Stimulated activated naive CD4-positive, alpha-beta T cell treated with Interleukin-2 at 50 U/mL for 16 hours (primary cell): ENCODE data around the gene NBEA.

Experiments
- DNase-seq: peaks from one replicate; lab custom pipeline; 2025; lab: John Stamatoyannopoulos, UW

Gene NBEA

DNA sequence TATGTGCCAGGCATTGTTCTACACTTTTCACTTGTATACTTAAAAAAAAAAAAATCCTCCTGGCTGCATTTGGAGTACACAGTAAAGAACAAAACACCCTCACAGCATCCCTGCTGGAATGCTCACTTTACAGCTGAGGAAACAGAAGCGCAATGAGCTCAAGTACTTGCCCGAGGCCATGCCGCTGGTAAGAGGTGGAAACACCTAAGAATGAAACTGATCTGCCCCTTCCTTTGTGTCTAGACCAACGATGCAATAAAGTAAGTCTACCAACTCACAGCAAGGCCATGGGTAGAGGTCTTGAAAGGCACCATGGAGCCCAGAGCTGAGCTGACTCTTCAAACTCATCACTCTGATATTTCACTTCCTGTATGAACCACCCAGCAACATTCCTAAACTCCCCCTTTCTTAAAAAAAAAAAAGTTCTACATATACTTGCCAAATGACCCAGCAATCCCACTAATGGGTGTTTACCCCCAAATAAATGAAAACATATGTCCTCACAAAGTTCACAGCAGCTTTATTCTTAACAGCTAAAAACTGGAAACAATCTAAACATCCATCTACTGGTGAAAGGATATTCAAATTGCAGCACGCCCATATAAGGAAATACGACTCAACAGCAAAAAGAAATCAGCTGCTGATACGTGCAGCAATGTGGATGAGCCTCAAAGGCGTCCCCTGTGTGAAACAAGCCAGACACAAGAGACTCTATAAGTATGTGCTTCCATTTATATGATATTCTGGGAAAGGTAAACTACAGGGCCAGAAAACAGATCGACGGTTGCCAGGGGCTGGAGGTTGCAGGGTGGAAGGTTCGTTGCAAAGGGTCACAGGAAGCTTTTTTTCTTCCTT is 771.1 kb downstream of the NBEA start:
- no peak for DNase-seq

- DNase-seq: no peak
Observed at GRCh38 chr13:35714121-35714520, 772.1 kb downstream of the NBEA start.

DNA sequence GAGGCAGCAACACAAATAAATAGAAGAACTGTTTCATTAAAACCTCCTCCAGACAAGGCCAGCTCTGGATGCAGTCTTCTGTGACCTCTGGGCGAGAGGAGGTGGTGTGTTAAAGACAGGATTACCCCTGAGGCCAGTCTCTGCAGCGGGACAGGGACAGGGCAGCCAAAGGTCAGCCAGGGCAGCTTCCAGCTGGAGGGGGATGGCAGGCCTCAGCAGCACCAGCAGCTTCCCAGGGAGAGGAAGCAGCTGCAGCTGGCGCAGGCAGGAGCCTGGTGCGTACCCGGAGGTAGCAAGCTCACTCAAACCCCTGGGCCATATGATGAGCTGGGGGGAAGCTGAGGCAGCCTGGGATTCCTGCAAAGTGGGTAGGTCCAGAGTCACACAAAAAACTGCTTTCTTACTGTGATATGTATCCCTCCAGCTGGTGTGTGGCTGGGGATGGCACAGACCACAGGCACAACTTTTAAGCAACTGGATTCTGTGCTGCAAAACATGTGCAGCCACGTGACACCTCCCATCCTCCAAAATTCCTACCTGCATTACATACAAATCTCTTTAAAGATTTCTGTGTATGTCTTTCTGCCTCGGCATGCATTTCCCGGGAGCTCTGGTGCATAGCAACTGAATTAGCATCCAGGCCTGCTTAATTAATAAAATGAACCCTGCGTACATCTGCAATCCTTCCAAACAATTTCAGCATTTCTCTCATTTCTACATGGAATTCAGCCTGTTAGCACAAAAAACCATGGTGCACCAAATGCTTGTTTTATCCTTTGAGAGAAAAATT is 772.7 kb downstream of the NBEA start:
- DNase-seq: no peak

DNA sequence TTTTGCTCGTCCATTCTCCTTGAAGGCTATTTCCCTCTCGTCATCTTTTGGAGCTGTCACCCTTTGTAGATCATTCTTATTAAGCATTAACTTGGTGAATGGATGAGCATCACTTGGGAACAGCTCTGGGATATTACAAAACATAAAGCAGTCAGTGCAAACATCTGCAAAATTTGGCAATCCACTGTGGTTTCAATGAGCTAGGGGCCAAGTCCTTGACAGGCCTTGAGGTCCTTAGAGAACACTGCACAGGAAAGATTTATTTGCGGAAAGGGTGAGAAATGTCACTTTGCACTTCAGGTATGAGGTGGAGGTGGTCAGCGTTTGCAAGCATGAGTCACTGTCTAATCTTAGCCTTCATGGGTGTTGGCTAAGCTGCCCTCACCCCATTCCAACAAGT is 774.1 kb downstream of the NBEA start:
- no peak for DNase-seq

DNA sequence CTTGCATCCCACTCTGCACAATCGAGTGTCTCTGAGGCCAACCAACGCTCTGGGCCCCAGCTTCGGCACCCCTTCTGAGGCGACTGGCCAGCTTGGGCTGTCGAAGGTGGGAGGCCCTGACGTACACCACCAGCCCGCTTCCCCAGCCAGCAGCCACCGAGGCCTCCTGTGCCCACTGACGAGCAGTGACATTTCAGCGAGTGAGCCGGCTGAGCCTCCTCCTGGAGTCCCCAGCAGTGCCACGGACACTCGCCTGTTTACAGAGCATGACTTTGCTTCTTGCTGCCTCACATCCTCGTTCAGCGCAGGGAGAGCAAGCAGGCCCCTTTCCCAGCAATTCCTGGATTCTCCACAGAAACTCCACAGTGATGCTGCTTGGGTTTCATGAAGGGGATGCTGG is 774.7 kb downstream of the NBEA start:
- DNase-seq: no peak

GRCh38 chr13:35718084-35718483 is 776.0 kb downstream of the NBEA start:
- DNase-seq: no peak

GRCh38 chr13:35720290-35720689 is 778.2 kb downstream of the NBEA start:
- DNase-seq: no peak

DNA sequence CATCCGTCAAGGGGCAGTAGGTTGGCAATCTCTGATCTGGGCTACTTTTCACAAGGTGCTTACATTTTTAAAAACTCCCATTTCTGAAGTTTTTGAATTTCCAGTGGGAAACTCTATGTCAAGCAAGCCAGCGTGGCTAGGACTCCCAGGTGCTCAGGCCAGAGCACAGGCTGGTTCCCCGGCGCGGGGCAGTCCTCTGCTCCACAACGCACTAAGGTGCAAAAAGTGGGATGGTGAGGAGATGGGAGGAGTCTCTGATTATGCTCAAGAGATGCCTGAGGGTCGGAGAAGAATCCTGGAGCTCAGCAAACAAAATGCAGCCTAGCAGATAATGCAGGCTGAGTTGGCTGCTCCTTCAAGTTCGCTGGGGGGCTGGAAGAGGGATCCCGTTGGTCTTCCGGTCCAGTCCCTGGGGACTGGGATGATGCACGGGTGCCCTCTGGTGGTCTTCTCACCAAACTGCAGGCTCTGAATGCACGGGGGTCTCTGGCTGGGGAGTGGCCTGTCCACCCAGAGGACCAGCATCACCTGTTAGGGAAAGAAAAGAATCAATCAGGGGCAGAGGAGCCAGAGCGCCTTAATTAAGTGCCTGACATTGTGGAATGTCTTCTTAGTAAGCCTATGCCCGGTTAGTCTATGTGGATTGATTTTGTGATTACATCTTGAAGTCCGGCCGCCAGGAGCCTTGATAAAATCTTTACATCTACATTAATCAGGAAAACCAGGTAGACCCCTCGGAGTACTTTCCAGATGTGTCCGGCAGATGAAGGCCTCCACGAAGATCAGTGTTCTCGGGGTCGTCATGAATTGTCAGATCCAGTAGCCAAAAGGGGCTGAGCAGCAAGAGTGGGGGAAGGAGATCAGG is 778.9 kb downstream of the NBEA start:
- no peak for DNase-seq
